ENCODE data around the gene FKBP10.

GRCh38 chr17:41779954-41780353 is 32.9 kb upstream of the FKBP10 start:
- TF ChIP-seq EP300 (IDR thresholded peaks at IDR 0.05; ENCODE audit: borderline replicate concordance in 1 of 2, low read depth in 1 of 2, low read length in 1 of 2) (no peak), CTCF (IDR thresholded peaks at IDR 0.05) (no peak), RFX5 (IDR thresholded peaks at IDR 0.05; ENCODE audit: low read length) (no peak), RXRA (IDR thresholded peaks at IDR 0.05; ENCODE audit: borderline replicate concordance, low read depth) (no peak)
